Measurements from ENCODE around the gene EXOC3. TPM values are rescaled to one million over a fixed set of nuclear protein-coding genes. Genes with fewer than 3 reads are reported as not detected.

EXOC3 gene
- total RNA-seq, 1 donor from 2014 or later, result 43.3 TPM

GRCh38 chr5:432201-432927 is 10.6 kb upstream of the EXOC3 start:
- Mint-ChIP-seq H3K36me3 (ENCODE audit: low read depth) (peaks cover 9% of the 10 kb centered on the region), H3K4me3 (ENCODE audit: unreplicated experiment) (no peak overlapping the region), H3K9me3 (ENCODE audit: low read depth) (no peaks in the 10 kb centered on the region), H3K4me1 (ENCODE audit: low read depth) (peaks cover 20% of the 10 kb centered on the region), H3K27ac (ENCODE audit: unreplicated experiment) (no peak overlapping the region), H3K27me3 (ENCODE audit: low read depth) (no peaks in the 10 kb centered on the region)
- TF ChIP-seq, protein P1, sequence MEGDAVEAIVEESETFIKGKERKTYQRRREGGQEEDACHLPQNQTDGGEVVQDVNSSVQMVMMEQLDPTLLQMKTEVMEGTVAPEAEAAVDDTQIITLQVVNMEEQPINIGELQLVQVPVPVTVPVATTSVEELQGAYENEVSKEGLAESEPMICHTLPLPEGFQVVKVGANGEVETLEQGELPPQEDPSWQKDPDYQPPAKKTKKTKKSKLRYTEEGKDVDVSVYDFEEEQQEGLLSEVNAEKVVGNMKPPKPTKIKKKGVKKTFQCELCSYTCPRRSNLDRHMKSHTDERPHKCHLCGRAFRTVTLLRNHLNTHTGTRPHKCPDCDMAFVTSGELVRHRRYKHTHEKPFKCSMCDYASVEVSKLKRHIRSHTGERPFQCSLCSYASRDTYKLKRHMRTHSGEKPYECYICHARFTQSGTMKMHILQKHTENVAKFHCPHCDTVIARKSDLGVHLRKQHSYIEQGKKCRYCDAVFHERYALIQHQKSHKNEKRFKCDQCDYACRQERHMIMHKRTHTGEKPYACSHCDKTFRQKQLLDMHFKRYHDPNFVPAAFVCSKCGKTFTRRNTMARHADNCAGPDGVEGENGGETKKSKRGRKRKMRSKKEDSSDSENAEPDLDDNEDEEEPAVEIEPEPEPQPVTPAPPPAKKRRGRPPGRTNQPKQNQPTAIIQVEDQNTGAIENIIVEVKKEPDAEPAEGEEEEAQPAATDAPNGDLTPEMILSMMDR (IDR thresholded peaks at IDR 0.05), result no peak
- DNase-seq (ENCODE audit: low spot score), result peak; percentile 70

GRCh38 chr5:432928-433791 is 9.8 kb upstream of the EXOC3 start:
- H3K4me1 Mint-ChIP-seq (ENCODE audit: low read depth), result peaks cover 20% of the 10 kb centered on the region
- H3K27ac Mint-ChIP-seq (ENCODE audit: unreplicated experiment), result no peak overlapping the region
- no peak overlapping the region for H3K4me3 Mint-ChIP-seq (ENCODE audit: unreplicated experiment)
- peak; percentile 76 for DNase-seq (ENCODE audit: low spot score)
- H3K27me3 Mint-ChIP-seq (ENCODE audit: low read depth), result no peaks in the 10 kb centered on the region
- TF ChIP-seq, protein P1 (IDR thresholded peaks at IDR 0.05), result no peak
- H3K36me3 Mint-ChIP-seq (ENCODE audit: low read depth), result peaks cover 5% of the 10 kb centered on the region
- H3K9me3 Mint-ChIP-seq (ENCODE audit: low read depth), result no peaks in the 10 kb centered on the region

- H3K9me3 Mint-ChIP-seq (ENCODE audit: low read depth), result no peaks in the 10 kb centered on the region
- no peak overlapping the region for H3K27ac Mint-ChIP-seq (ENCODE audit: unreplicated experiment)
- peaks cover 19% of the 10 kb centered on the region for H3K4me1 Mint-ChIP-seq (ENCODE audit: low read depth)
- peaks cover 4% of the 10 kb centered on the region for H3K36me3 Mint-ChIP-seq (ENCODE audit: low read depth)
- DNase-seq (ENCODE audit: low spot score), result peak; percentile 84
- H3K4me3 Mint-ChIP-seq (ENCODE audit: unreplicated experiment), result no peak overlapping the region
- no peaks in the 10 kb centered on the region for H3K27me3 Mint-ChIP-seq (ENCODE audit: low read depth)
- TF ChIP-seq, protein P1 (IDR thresholded peaks at IDR 0.05), result no peak
These were observed 9.1 kb upstream of the EXOC3 start for GRCh38 chr5:433836-434235.

- Mint-ChIP-seq H3K4me1 (ENCODE audit: low read depth) (peaks cover 14% of the 10 kb centered on the region), H3K9me3 (ENCODE audit: low read depth) (no peaks in the 10 kb centered on the region), H3K4me3 (ENCODE audit: unreplicated experiment) (no peak overlapping the region), H3K36me3 (ENCODE audit: low read depth) (peaks cover 4% of the 10 kb centered on the region), H3K27ac (ENCODE audit: unreplicated experiment) (no peak overlapping the region), H3K27me3 (ENCODE audit: low read depth) (no peaks in the 10 kb centered on the region)
- peak; percentile 90 for DNase-seq (ENCODE audit: low spot score)
- TF ChIP-seq, protein P1 (IDR thresholded peaks at IDR 0.05), result no peak
These were observed 8.4 kb upstream of the EXOC3 start for GRCh38 chr5:434443-435146.
